ENCODE data around the gene NFATC2. TPM values are rescaled to one million over a fixed set of nuclear protein-coding genes. Genes with fewer than 3 reads are reported as not detected.

NFATC2 gene
- polyA plus RNA-seq, 1 of the 3 experiments (the other 2 are of a cell fraction), result 0.36 TPM

DNA sequence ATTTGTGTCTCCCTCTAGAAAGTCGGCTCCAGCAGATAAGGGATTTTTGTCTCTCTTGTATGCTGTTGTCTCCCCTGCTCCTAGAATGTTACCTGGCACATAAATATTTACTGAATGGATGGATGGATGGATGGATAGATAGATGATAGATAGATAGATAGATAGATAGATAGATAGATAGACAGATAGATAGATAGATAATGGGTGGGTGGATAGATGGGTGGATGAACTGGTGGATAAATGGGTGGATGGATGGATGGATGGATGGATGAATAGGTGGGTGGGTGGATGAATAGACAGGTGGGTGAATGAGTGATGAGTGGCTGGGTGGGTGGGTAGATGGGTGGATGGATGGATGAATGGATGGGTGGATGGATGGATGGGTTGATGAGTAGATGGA lies 185.0 kb downstream of the NFATC2 start (continued):
- TF ChIP-seq, protein P1, sequence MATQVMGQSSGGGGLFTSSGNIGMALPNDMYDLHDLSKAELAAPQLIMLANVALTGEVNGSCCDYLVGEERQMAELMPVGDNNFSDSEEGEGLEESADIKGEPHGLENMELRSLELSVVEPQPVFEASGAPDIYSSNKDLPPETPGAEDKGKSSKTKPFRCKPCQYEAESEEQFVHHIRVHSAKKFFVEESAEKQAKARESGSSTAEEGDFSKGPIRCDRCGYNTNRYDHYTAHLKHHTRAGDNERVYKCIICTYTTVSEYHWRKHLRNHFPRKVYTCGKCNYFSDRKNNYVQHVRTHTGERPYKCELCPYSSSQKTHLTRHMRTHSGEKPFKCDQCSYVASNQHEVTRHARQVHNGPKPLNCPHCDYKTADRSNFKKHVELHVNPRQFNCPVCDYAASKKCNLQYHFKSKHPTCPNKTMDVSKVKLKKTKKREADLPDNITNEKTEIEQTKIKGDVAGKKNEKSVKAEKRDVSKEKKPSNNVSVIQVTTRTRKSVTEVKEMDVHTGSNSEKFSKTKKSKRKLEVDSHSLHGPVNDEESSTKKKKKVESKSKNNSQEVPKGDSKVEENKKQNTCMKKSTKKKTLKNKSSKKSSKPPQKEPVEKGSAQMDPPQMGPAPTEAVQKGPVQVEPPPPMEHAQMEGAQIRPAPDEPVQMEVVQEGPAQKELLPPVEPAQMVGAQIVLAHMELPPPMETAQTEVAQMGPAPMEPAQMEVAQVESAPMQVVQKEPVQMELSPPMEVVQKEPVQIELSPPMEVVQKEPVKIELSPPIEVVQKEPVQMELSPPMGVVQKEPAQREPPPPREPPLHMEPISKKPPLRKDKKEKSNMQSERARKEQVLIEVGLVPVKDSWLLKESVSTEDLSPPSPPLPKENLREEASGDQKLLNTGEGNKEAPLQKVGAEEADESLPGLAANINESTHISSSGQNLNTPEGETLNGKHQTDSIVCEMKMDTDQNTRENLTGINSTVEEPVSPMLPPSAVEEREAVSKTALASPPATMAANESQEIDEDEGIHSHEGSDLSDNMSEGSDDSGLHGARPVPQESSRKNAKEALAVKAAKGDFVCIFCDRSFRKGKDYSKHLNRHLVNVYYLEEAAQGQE (IDR thresholded peaks at IDR 0.05; ENCODE audit: low read depth, low read length), result no peak
- TF ChIP-seq TCF12 (IDR thresholded peaks at IDR 0.05), result no peak
- no peak for TF ChIP-seq POLR2AphosphoS5 (IDR thresholded peaks at IDR 0.05; ENCODE audit: low read depth, low read length)
- TF ChIP-seq EZH2phosphoT487 (IDR thresholded peaks at IDR 0.05; ENCODE audit: borderline replicate concordance, low read depth), result no peak
- TF ChIP-seq YY1 (IDR thresholded peaks at IDR 0.05; ENCODE audit: low read depth), result no peak
- no peak for TF ChIP-seq MXI1 (IDR thresholded peaks at IDR 0.05; ENCODE audit: low read depth, low read length)

DNA sequence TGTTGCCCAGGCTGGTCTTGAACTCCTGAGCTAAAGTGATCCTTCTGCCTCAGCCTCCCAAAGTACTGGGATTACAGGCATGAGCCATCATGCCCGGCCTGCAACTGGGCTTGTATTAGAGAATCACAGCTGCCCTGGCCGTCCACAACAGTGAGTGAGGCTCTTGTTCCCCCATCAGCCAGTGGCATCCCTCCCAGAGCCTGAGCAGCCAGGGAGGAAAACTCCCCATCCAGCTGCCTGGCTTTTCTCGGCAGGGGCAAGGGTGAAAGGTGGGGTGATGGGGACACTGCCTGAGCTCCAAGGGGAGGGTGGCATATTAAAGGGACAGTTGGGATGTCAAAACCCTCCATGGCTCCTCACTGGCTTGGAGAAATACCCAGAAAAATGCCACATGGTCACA lies 185.6 kb downstream of the NFATC2 start:
- no peaks in the 10 kb centered on the region for H4K20me1 ChIP-seq (ENCODE audit: insufficient read depth)

More for the DNA sequence above, 185.6 kb downstream of the NFATC2 start:
- no peak overlapping the region for H2AFZ ChIP-seq (ENCODE audit: low read depth)
- H3K4me2 ChIP-seq, result no peak overlapping the region
- H3K4me1 ChIP-seq (ENCODE audit: control insufficient read depth in 1 of 2, insufficient read depth in 2 of 2, low read depth in 1 of 2, low read length in 1 of 2), result peaks cover 0 to 15% of the 10 kb centered on the region in 2 experiments; a peak in 2 of 4 replicates
- H3K27ac ChIP-seq (ENCODE audit: low read depth in 2 of 2, low read length in 1 of 2), result no peak overlapping the region
- TF ChIP-seq NFIC (IDR thresholded peaks at IDR 0.05; ENCODE audit: borderline replicate concordance) (no peak), RAD21 (IDR thresholded peaks at IDR 0.05; ENCODE audit: low read length) (no peak), TCF12 (IDR thresholded peaks at IDR 0.05) (no peak), SMC3 (IDR thresholded peaks at IDR 0.05; ENCODE audit: low read depth, low read length) (no peak), CHD2 (IDR thresholded peaks at IDR 0.05; ENCODE audit: low read length, partially characterized antibody) (no peak), POLR2AphosphoS5 (IDR thresholded peaks at IDR 0.05; ENCODE audit: low read depth, low read length) (no peak), FOXM1 (IDR thresholded peaks at IDR 0.05; ENCODE audit: low read depth) (no peak), GABPA (IDR thresholded peaks at IDR 0.05; ENCODE audit: low read depth) (no peak), TEAD4 (IDR thresholded peaks at IDR 0.05; ENCODE audit: borderline replicate concordance, insufficient read depth) (no peak), SIN3A (IDR thresholded peaks at IDR 0.05; ENCODE audit: borderline replicate concordance, low read depth, low read length) (no peak), RXRA (IDR thresholded peaks at IDR 0.05; ENCODE audit: borderline replicate concordance, low read depth) (no peak), MXI1 (IDR thresholded peaks at IDR 0.05; ENCODE audit: low read depth, low read length) (no peak)
- TF ChIP-seq, protein P1 (IDR thresholded peaks at IDR 0.05; ENCODE audit: low read depth, low read length), result no peak
- TF ChIP-seq, protein P2, sequence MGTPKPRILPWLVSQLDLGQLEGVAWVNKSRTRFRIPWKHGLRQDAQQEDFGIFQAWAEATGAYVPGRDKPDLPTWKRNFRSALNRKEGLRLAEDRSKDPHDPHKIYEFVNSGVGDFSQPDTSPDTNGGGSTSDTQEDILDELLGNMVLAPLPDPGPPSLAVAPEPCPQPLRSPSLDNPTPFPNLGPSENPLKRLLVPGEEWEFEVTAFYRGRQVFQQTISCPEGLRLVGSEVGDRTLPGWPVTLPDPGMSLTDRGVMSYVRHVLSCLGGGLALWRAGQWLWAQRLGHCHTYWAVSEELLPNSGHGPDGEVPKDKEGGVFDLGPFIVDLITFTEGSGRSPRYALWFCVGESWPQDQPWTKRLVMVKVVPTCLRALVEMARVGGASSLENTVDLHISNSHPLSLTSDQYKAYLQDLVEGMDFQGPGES (IDR thresholded peaks at IDR 0.05; ENCODE audit: low read depth, low read length), result no peak
- TF ChIP-seq, protein P3, sequence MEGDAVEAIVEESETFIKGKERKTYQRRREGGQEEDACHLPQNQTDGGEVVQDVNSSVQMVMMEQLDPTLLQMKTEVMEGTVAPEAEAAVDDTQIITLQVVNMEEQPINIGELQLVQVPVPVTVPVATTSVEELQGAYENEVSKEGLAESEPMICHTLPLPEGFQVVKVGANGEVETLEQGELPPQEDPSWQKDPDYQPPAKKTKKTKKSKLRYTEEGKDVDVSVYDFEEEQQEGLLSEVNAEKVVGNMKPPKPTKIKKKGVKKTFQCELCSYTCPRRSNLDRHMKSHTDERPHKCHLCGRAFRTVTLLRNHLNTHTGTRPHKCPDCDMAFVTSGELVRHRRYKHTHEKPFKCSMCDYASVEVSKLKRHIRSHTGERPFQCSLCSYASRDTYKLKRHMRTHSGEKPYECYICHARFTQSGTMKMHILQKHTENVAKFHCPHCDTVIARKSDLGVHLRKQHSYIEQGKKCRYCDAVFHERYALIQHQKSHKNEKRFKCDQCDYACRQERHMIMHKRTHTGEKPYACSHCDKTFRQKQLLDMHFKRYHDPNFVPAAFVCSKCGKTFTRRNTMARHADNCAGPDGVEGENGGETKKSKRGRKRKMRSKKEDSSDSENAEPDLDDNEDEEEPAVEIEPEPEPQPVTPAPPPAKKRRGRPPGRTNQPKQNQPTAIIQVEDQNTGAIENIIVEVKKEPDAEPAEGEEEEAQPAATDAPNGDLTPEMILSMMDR (IDR thresholded peaks at IDR 0.05), result no peak
- TF ChIP-seq, protein P4, sequence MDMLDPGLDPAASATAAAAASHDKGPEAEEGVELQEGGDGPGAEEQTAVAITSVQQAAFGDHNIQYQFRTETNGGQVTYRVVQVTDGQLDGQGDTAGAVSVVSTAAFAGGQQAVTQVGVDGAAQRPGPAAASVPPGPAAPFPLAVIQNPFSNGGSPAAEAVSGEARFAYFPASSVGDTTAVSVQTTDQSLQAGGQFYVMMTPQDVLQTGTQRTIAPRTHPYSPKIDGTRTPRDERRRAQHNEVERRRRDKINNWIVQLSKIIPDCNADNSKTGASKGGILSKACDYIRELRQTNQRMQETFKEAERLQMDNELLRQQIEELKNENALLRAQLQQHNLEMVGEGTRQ (IDR thresholded peaks at IDR 0.05; ENCODE audit: borderline replicate concordance, low read depth, low read length), result no peak
- TF ChIP-seq, protein P5, sequence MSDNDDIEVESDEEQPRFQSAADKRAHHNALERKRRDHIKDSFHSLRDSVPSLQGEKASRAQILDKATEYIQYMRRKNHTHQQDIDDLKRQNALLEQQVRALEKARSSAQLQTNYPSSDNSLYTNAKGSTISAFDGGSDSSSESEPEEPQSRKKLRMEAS (IDR thresholded peaks at IDR 0.05; ENCODE audit: low read depth), result no peak
- no peaks in the 10 kb centered on the region for H3K9me3 ChIP-seq
- no peaks in the 10 kb centered on the region for H3K36me3 ChIP-seq (replicated peaks in 1 of 2; ENCODE audit: control insufficient read depth in 1 of 2, insufficient read depth in 2 of 2, low read length in 1 of 2)
- ChIA-PET POLR2A (no interaction called here), CTCF (interaction anchor here (1.3 to 4.2 kb wide), 3 partner anchors 11 to 375 kb away, joined by 4 to 16 read pairs (median 15); no protein-coding TSS in a partner anchor)
- H3K79me2 ChIP-seq (ENCODE audit: insufficient read depth), result no peaks in the 10 kb centered on the region
- H3K9ac ChIP-seq, result no peak overlapping the region
- H3F3A ChIP-seq (replicated peaks; ENCODE audit: insufficient read depth), result peaks cover 15% of the 10 kb centered on the region
- no peaks in the 10 kb centered on the region for H3K9me2 ChIP-seq
- DNase-seq, result no peak
- WGBS (ENCODE audit: low lambda C conversion rate), result 41% methylated on average over 3 of the region's 3 CpGs
- H3K4me3 ChIP-seq (ENCODE audit: low read depth in 2 of 2, low read length in 1 of 2), result no peak overlapping the region
- no peaks in the 10 kb centered on the region for H3K27me3 ChIP-seq (ENCODE audit: insufficient read depth)
